Neural cell (in vitro differentiated cells): Measurements from ENCODE around the gene OR52N2. TPM values are rescaled to one million over a fixed set of nuclear protein-coding genes. Genes with fewer than 3 reads are reported as not detected.

Experiments used
- H2AFZ ChIP-seq: fragments of 200-600, 300-800 bp; sonication (generic), shearing (Covaris generic); 2 replicates; pipeline ENCODE4 v1.6.0; 2014; ENCODE audit warnings: low read depth, mild to moderate bottlenecking, antibody characterized with exemption, low read length, moderate library complexity
- H3F3A ChIP-seq: fragments of 200-600 bp; shearing (Covaris generic); 2 replicates; pipeline ENCODE4 v1.6.1; 2016; ENCODE audit warnings: mild to moderate bottlenecking, moderate library complexity, mixed read lengths, antibody characterized with exemption, low read length; ENCODE audit not compliant: insufficient read depth, poor library complexity, severe bottlenecking
- H3K27ac ChIP-seq: fragments of 200-600, 300-800 bp; sonication (generic), shearing (Covaris generic); 2 replicates; pipeline ENCODE4 v1.5.1; 2014; ENCODE audit warnings: mild to moderate bottlenecking, low read length, moderate library complexity
- H3K27me3 ChIP-seq: fragments of 300-800, 200-600 bp; sonication (generic), shearing (Covaris generic); 2 replicates; pipeline ENCODE4 v1.6.0; 2014; ENCODE audit warnings: mild to moderate bottlenecking, low read depth, low read length, moderate library complexity; ENCODE audit not compliant: insufficient read depth
- H3K36me3 ChIP-seq: fragments of 300-800, 200-600 bp; sonication (generic), shearing (Covaris generic); 2 replicates; pipeline ENCODE4 v1.5.1; 2014; ENCODE audit warnings: mild to moderate bottlenecking, antibody characterized with exemption, low read length, moderate library complexity; ENCODE audit not compliant: insufficient read depth
- H3K4me2 ChIP-seq: fragments of 300-800, 200-600 bp; sonication (generic), shearing (Covaris generic); 2 replicates; pipeline ENCODE4 v1.6.0; 2014; ENCODE audit warnings: mild to moderate bottlenecking, low read length
- H3K4me3 ChIP-seq: fragments of 300-800, 200-600 bp; sonication (generic), shearing (Covaris generic); 2 replicates; pipeline ENCODE4 v1.5.1; 2014; ENCODE audit warnings: mild to moderate bottlenecking, low read length, moderate library complexity
- H3K79me2 ChIP-seq: fragments of 200-600 bp; shearing (Covaris generic); replicated peaks from 2 replicates; pipeline ENCODE4 v1.6.0; 2014; ENCODE audit warnings: mild to moderate bottlenecking, low read length, moderate library complexity; ENCODE audit not compliant: insufficient read depth
- H3K9ac ChIP-seq: fragments of 300-800, 200-600 bp; sonication (generic), shearing (Covaris generic); 2 replicates; pipeline ENCODE4 v1.6.1; 2016; ENCODE audit warnings: mild to moderate bottlenecking, low read length, mixed read lengths
- H3K9me2 ChIP-seq: fragments of 200-600 bp; shearing (Covaris generic); 2 replicates; pipeline ENCODE4 v1.6.1; 2016; ENCODE audit warnings: mild to moderate bottlenecking, low read length, mixed read lengths; ENCODE audit not compliant: insufficient read depth
- H3K9me3 ChIP-seq: fragments of 200-600, 300-800 bp; sonication (generic), shearing (Covaris generic); 2 replicates; pipeline ENCODE4 v1.6.1; 2016; ENCODE audit warnings: mild to moderate bottlenecking, mixed run types, low read length, moderate library complexity, mixed read lengths
- H4K20me1 ChIP-seq: fragments of 200-600 bp; shearing (Covaris generic); 2 replicates; pipeline ENCODE4 v1.6.1; 2016; ENCODE audit warnings: mild to moderate bottlenecking, mixed run types; ENCODE audit not compliant: insufficient read depth
- EP300 ChIP-seq: fragments of 450-650 bp; conservative IDR thresholded peaks from 2 replicates; pipeline ENCODE4 v1.6.1; 2014; ENCODE audit warnings: antibody characterized with exemption, mild to moderate bottlenecking, moderate library complexity; ENCODE audit not compliant: poor library complexity, severe bottlenecking
- EZH2 ChIP-seq: fragments of 200-600, 300-800 bp; shearing (Covaris generic), sonication (generic); IDR thresholded peaks from 2 replicates; pipeline ENCODE4 v1.6.1; 2014; ENCODE audit warnings: antibody characterized with exemption, low read length, borderline replicate concordance, mild to moderate bottlenecking; ENCODE audit not compliant: insufficient read depth, poor library complexity, severe bottlenecking
- MXI1 ChIP-seq: fragments of 450-650 bp; conservative IDR thresholded peaks from 2 replicates; pipeline ENCODE4 v1.6.1; 2014; ENCODE audit warnings: antibody characterized with exemption, mild to moderate bottlenecking; ENCODE audit not compliant: poor library complexity, severe bottlenecking
- POLR2AphosphoS5 ChIP-seq: IDR thresholded peaks from 2 replicates; pipeline ENCODE4 v1.6.1; 2012
- RAD21 ChIP-seq: fragments of 450-650 bp; conservative IDR thresholded peaks from 2 replicates; pipeline ENCODE4 v1.6.1; 2014; ENCODE audit warnings: antibody characterized with exemption, mild to moderate bottlenecking, moderate library complexity
- REST ChIP-seq: IDR thresholded peaks from 2 replicates; pipeline ENCODE4 v1.6.1; 2012; ENCODE audit warnings: borderline replicate concordance
- SMC3 ChIP-seq: fragments of 450-650 bp; conservative IDR thresholded peaks from 2 replicates; pipeline ENCODE4 v1.6.1; 2014; ENCODE audit warnings: antibody characterized with exemption, mild to moderate bottlenecking, moderate library complexity; ENCODE audit not compliant: poor library complexity
- TAF1 ChIP-seq: IDR thresholded peaks from 2 replicates; pipeline ENCODE4 v1.6.1; 2012; ENCODE audit warnings: low read depth
- polyA plus RNA-seq: library from polyadenylated mRNA; depleted of rRNA; stranded (reverse); fragments of >200 nt; gene quantifications from 2 replicates; pipeline ENCODE4 v1.2.3, GENCODE V29; 2014

Gene OR52N2
- polyA plus RNA-seq, 1 donor from 2014 or later, result not detected

GRCh38 chr11:5837695-5838094, 29.0 kb downstream of the OR52N2 start:
- Histone ChIP-seq H3F3A (no peaks in the 10 kb centered on the region), H3K27me3 (no peaks in the 10 kb centered on the region), H3K4me2 (no peak overlapping the region), H3K4me3 (no peak overlapping the region), H2AFZ (no peak overlapping the region), H3K27ac (no peak overlapping the region), H4K20me1 (no peaks in the 10 kb centered on the region), H3K9me3 (no peaks in the 10 kb centered on the region), H3K36me3 (no peaks in the 10 kb centered on the region), H3K9me2 (no peaks in the 10 kb centered on the region), H3K9ac (no peak overlapping the region), H3K79me2 (no peaks in the 10 kb centered on the region)
- TF ChIP-seq EP300 (no peak), EZH2 (no peak), REST (no peak), RAD21 (no peak), SMC3 (no peak), TAF1 (no peak), POLR2AphosphoS5 (no peak)

- Histone ChIP-seq H3K27me3 (no peaks in the 10 kb centered on the region), H3K4me2 (no peak within 1 kb of the TSS), H3K79me2 (no peaks in the 10 kb centered on the region), H4K20me1 (no peaks in the 10 kb centered on the region), H3K4me3 (no peak within 1 kb of the TSS), H3K9me2 (no peaks in the 10 kb centered on the region), H3F3A (no peaks in the 10 kb centered on the region), H3K36me3 (no peaks in the 10 kb centered on the region), H3K9ac (no peak within 1 kb of the TSS), H2AFZ (no peak within 1 kb of the TSS), H3K9me3 (no peaks in the 10 kb centered on the region), H3K27ac (no peak within 1 kb of the TSS)
- TF ChIP-seq TAF1, result no peak
- no peak for TF ChIP-seq POLR2AphosphoS5
- TF ChIP-seq MXI1, result no peak
Observed at GRCh38 chr11:5841797-5842196, 33.1 kb downstream of the OR52N2 start, which contains the start of gene OR52E6. Gene OR52E6, minus strand, starts transcription at chr11:5841897. Its CDS starts 0 bp downstream, at chr11:5841897.

GRCh38 chr11:5846701-5847100, 38.0 kb downstream of the OR52N2 start:
- Histone ChIP-seq H3K27me3 (no peaks in the 10 kb centered on the region), H3K9ac (no peak overlapping the region)

More at GRCh38 chr11:5846701-5847100, 38.0 kb downstream of the OR52N2 start:
- H3K36me3 ChIP-seq, result no peaks in the 10 kb centered on the region
- H3K27ac ChIP-seq, result no peak overlapping the region
- TF ChIP-seq POLR2AphosphoS5, result no peak
- H3K9me2 ChIP-seq, result no peaks in the 10 kb centered on the region
- no peaks in the 10 kb centered on the region for H3K9me3 ChIP-seq
- H3K4me2 ChIP-seq, result no peak overlapping the region
- no peaks in the 10 kb centered on the region for H4K20me1 ChIP-seq
- no peaks in the 10 kb centered on the region for H3K79me2 ChIP-seq
- no peaks in the 10 kb centered on the region for H3F3A ChIP-seq
- no peak overlapping the region for H2AFZ ChIP-seq
- no peak overlapping the region for H3K4me3 ChIP-seq
